GM21717 (cell line): ENCODE measurements around the gene BCOR.

Source experiments
- ATAC-seq: cut with Tn5 transposase; IDR thresholded peaks from one replicate; pipeline ENCODE4 v1.9.1; 2021; ENCODE audit warnings: mild to moderate bottlenecking, moderate library complexity; ENCODE audit not compliant: unreplicated experiment

Gene BCOR

GRCh38 chrX:40086569-40087335, 11.0 kb downstream of the BCOR start:
- no peak for ATAC-seq

GRCh38 chrX:40085714-40086113, 12.0 kb downstream of the BCOR start:
- no peak for ATAC-seq

GRCh38 chrX:40085102-40085551, 12.6 kb downstream of the BCOR start:
- no peak for ATAC-seq

GRCh38 chrX:40084471-40085101, 13.2 kb downstream of the BCOR start:
- no peak for ATAC-seq

GRCh38 chrX:40083979-40084359, 13.8 kb downstream of the BCOR start:
- ATAC-seq, result no peak

- ATAC-seq, result no peak
These were observed 14.4 kb downstream of the BCOR start for GRCh38 chrX:40083120-40083978.

- no peak for ATAC-seq
These were observed 15.2 kb downstream of the BCOR start for GRCh38 chrX:40082447-40083119.

- no peak for ATAC-seq
These were observed 16.1 kb downstream of the BCOR start for GRCh38 chrX:40081679-40082068.

GRCh38 chrX:40080894-40081678, 16.7 kb downstream of the BCOR start:
- no peak for ATAC-seq

- ATAC-seq, result no peak
These were observed 18.2 kb downstream of the BCOR start for GRCh38 chrX:40079572-40079971.

- no peak for ATAC-seq
These were observed 19.1 kb downstream of the BCOR start for GRCh38 chrX:40078489-40079227.

GRCh38 chrX:40077906-40078305, 19.9 kb downstream of the BCOR start:
- no peak for ATAC-seq

- no peak for ATAC-seq
These were observed 20.8 kb downstream of the BCOR start for GRCh38 chrX:40076750-40077575.

- no peak for ATAC-seq
These were observed 22.8 kb downstream of the BCOR start for GRCh38 chrX:40074959-40075332.

GRCh38 chrX:40074080-40074958, 23.4 kb downstream of the BCOR start:
- ATAC-seq, result no peak

- ATAC-seq, result no peak
These were observed 24.2 kb downstream of the BCOR start for GRCh38 chrX:40073439-40074054.

GRCh38 chrX:40072246-40072645, 25.5 kb downstream of the BCOR start:
- no peak for ATAC-seq
